ENCODE data around the gene PTGDS. TPM values are rescaled to one million over a fixed set of nuclear protein-coding genes. Genes with fewer than 3 reads are reported as not detected.

The PTGDS gene
- total RNA-seq, 3 donors from 2014 or later, result 46.7 to 72.6 (median 48.2) TPM

DNA sequence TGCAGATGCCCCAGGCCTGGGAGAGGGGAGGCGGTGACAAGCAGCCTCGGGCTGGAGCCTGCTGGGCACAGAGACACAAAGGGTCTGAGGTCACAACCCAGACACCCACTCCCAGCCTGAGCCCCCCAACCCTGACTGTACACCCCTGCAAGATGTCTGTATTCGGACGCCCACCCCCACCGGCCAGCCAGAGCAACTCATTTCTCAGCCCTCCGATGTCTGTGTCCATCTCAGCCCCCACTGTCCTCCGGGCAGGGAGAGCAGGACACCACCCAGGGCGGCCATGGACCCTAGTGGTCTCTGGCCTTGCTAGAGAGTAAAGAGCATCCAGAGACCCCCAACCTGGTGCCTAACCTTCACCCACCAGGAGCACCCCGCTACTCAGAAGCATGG lies 21.4 kb upstream of the PTGDS start:
- Histone ChIP-seq H3K4me1 (no peaks in the 10 kb centered on the region), H3K36me3 (no peaks in the 10 kb centered on the region), H3K9me3 (no peaks in the 10 kb centered on the region), H3K4me3 (no peak overlapping the region), H3K27me3 (no peaks in the 10 kb centered on the region), H3K27ac (no peak overlapping the region)
- intact Hi-C loops (cut with DNase I; ENCODE audit: low total_unique reads), result no loop called here
- no peak for DNase-seq (ENCODE audit: low spot score in 2 of 2)
- TF ChIP-seq POLR2AphosphoS5 (IDR thresholded peaks at IDR 0.05), result no peak

DNA sequence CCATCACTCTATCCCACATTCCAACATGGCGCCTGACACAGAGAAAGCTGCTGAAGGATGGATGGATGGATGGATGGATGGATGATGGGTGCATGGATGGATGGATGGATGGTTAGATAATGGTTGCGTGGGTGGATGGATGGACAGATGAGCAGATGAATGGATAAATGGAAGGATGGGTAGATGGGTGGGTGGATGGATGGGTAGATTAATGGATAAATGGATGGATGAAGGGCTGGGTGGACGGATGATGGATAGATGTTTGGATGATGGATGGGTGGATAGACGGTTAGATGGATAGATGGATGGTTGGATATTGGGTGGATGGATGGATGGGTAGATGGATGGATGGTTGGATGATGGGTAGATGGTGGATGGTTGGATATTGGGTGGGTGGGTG lies 20.7 kb upstream of the PTGDS start:
- Histone ChIP-seq H3K27ac (no peak overlapping the region), H3K36me3 (no peaks in the 10 kb centered on the region)
- intact Hi-C loops (cut with DNase I; ENCODE audit: low total_unique reads), result no loop called here

DNA sequence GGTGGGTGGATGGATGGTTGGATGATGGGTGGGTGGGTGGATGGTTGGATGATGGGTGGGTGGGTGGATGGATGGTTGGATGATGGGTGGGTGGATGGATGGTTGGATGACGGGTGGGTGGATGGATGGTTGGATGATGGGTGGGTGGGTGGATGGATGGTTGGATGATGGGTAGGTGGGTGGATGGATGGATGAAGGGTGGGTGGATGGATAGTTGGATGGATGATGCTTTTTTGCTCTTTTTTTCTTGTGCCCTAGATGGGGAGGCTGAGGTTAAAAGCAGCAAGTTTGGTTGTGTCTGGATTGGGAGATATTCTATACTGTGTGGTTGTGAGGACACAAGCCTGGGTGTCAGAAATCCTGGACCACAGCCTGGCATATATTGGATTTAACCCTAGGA lies 19.8 kb upstream of the PTGDS start:
- H3K4me3 ChIP-seq, result no peak overlapping the region
- H3K27ac ChIP-seq, result no peak overlapping the region
- intact Hi-C loops (cut with DNase I; ENCODE audit: low total_unique reads), result no loop called here
- no peaks in the 10 kb centered on the region for H3K27me3 ChIP-seq
- no peak for DNase-seq (ENCODE audit: low spot score in 2 of 2)
- TF ChIP-seq POLR2A (IDR thresholded peaks at IDR 0.05), result no peak
- TF ChIP-seq, protein P1, sequence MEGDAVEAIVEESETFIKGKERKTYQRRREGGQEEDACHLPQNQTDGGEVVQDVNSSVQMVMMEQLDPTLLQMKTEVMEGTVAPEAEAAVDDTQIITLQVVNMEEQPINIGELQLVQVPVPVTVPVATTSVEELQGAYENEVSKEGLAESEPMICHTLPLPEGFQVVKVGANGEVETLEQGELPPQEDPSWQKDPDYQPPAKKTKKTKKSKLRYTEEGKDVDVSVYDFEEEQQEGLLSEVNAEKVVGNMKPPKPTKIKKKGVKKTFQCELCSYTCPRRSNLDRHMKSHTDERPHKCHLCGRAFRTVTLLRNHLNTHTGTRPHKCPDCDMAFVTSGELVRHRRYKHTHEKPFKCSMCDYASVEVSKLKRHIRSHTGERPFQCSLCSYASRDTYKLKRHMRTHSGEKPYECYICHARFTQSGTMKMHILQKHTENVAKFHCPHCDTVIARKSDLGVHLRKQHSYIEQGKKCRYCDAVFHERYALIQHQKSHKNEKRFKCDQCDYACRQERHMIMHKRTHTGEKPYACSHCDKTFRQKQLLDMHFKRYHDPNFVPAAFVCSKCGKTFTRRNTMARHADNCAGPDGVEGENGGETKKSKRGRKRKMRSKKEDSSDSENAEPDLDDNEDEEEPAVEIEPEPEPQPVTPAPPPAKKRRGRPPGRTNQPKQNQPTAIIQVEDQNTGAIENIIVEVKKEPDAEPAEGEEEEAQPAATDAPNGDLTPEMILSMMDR (IDR thresholded peaks at IDR 0.05), result no peak
- no peak for TF ChIP-seq POLR2AphosphoS5 (IDR thresholded peaks at IDR 0.05)
- no peaks in the 10 kb centered on the region for H3K9me3 ChIP-seq
- no peaks in the 10 kb centered on the region for H3K4me1 ChIP-seq
- H3K36me3 ChIP-seq, result no peaks in the 10 kb centered on the region

More for the DNA sequence above, 20.7 kb upstream of the PTGDS start:
- no peaks in the 10 kb centered on the region for H3K9me3 ChIP-seq
- DNase-seq (ENCODE audit: low spot score in 2 of 2), result no peak
- no peaks in the 10 kb centered on the region for H3K27me3 ChIP-seq
- H3K4me1 ChIP-seq, result no peaks in the 10 kb centered on the region
- H3K4me3 ChIP-seq, result no peak overlapping the region
- TF ChIP-seq, protein P1 (IDR thresholded peaks at IDR 0.05), result no peak
- TF ChIP-seq POLR2AphosphoS5 (IDR thresholded peaks at IDR 0.05) (no peak), POLR2A (IDR thresholded peaks at IDR 0.05) (no peak)

DNA sequence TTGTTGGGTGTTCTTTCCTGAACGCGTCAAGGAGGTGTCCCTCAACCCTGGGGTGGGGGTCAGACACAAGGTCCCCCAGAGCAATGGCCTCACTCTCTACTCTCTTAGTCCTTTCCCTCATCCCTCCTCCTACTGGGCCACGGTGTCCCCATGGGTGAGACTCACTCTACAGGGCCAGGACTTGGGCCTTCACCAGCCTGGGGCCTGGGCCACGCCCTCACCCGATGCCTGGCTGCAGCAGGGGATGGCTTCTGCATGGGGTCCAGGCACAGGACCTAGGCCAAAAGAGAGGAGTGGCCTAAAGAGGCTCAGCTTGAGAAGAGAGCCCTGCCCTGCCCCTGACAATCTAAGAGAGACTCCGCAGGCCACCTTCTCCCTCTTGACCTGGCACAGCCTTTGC lies 19.4 kb upstream of the PTGDS start:
- H3K27me3 ChIP-seq, result no peaks in the 10 kb centered on the region
- TF ChIP-seq, protein P1 (IDR thresholded peaks at IDR 0.05), result no peak
- H3K4me1 ChIP-seq, result no peaks in the 10 kb centered on the region
- H3K27ac ChIP-seq, result no peak overlapping the region
- no peaks in the 10 kb centered on the region for H3K9me3 ChIP-seq
- H3K4me3 ChIP-seq, result no peak overlapping the region
- H3K36me3 ChIP-seq, result no peaks in the 10 kb centered on the region
- no peak for DNase-seq (ENCODE audit: low spot score in 2 of 2)
- intact Hi-C loops (cut with DNase I; ENCODE audit: low total_unique reads), result no loop called here

DNA sequence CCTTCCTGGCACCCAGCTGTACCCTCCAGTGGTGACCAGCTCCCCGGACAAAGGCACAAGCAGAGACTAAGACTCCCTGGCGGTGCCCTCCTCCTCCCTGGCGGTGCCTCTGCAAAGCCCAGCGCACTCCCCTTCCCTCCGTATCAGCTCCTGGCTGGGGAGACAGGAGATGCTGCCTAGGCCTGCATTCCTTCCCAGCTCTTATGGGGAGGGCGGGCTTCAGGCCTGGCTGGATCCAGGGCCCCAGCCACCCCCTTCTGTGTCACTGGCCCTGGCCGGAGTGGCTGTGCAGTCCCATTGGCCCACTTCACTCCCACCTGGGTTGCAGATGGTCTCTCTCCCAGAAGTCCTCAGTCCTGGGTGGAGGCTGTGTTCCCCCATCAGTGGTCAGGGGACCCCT lies 18.8 kb upstream of the PTGDS start:
- no peaks in the 10 kb centered on the region for H3K27me3 ChIP-seq
- TF ChIP-seq POLR2A (IDR thresholded peaks at IDR 0.05) (no peak), POLR2AphosphoS5 (IDR thresholded peaks at IDR 0.05) (no peak)
- TF ChIP-seq, protein P1 (IDR thresholded peaks at IDR 0.05), result no peak
- no peak for DNase-seq (ENCODE audit: low spot score in 2 of 2)
- no peak overlapping the region for H3K4me3 ChIP-seq
- no peaks in the 10 kb centered on the region for H3K9me3 ChIP-seq
- no peak overlapping the region for H3K27ac ChIP-seq
- no peaks in the 10 kb centered on the region for H3K4me1 ChIP-seq
- no peaks in the 10 kb centered on the region for H3K36me3 ChIP-seq
- intact Hi-C loops (cut with DNase I; ENCODE audit: low total_unique reads), result no loop called here

Measured in breast epithelium (tissue), 4 donors.